Sigmoid colon (tissue), 4 donors: Measurements from ENCODE around the gene MYORG.

Experiments
- CTCF ChIP-seq, 4 experiments: fragments of 450-650 bp in 3 of 4; fragments of 200-600 bp in 1 of 4; IDR thresholded peaks; one replicate each; pipeline ENCODE4 v1.5.1; 2016 to 2019; ENCODE audit warnings: antibody characterized with exemption in 4 of 4, mild to moderate bottlenecking in 3 of 4, moderate library complexity in 2 of 4
- EP300 ChIP-seq, 4 donors: sonication (generic); formaldehyde crosslinking; IDR thresholded peaks; one replicate each; pipeline ENCODE4 v1.6.1; 2017; ENCODE audit warnings: antibody characterized with exemption in 4 of 4
- POLR2A ChIP-seq, 2 donors: fragments of 450-650 bp; IDR thresholded peaks; one replicate each; pipeline ENCODE4 v1.6.1; 2016; ENCODE audit warnings: antibody characterized with exemption in 2 of 2, mild to moderate bottlenecking in 2 of 2, moderate library complexity in 2 of 2
- POLR2AphosphoS5 ChIP-seq, 4 donors: sonication (generic); formaldehyde crosslinking; IDR thresholded peaks; one replicate each; pipeline ENCODE4 v1.6.1; 2017; ENCODE audit warnings: antibody characterized with exemption in 4 of 4

- TF ChIP-seq CTCF (IDR thresholded peaks at IDR 0.05) (no peak), POLR2A (IDR thresholded peaks at IDR 0.05) (no peak), POLR2AphosphoS5 (IDR thresholded peaks at IDR 0.05) (no peak), EP300 (IDR thresholded peaks at IDR 0.05) (no peak)
Measured at GRCh38 chr9:34378376-34379060, 1.8 kb upstream of the MYORG start.
